Muscle of leg (tissue), 11 donors: ENCODE measurements around the gene CD99L2. TPM values are rescaled to one million over a fixed set of nuclear protein-coding genes. Genes with fewer than 3 reads are reported as not detected.

Experiments
- DNase-seq: peaks from one replicate; pipeline ENCODE4 v3.0.0; 2013
- H3K27ac ChIP-seq: one replicate; pipeline ENCODE4 v1.5.1; 2013; ENCODE audit warnings: mild to moderate bottlenecking, low read length, control low read depth
- H3K27me3 ChIP-seq: one replicate; pipeline ENCODE4 v1.6.1; 2013; ENCODE audit warnings: low read length; ENCODE audit not compliant: control insufficient read depth, insufficient read depth
- H3K36me3 ChIP-seq: one replicate; pipeline ENCODE4 v1.6.1; 2013; ENCODE audit warnings: low read length; ENCODE audit not compliant: control insufficient read depth, insufficient read depth
- H3K4me1 ChIP-seq: one replicate; pipeline ENCODE4 v1.6.1; 2013; ENCODE audit warnings: low read length; ENCODE audit not compliant: control insufficient read depth, insufficient read depth
- H3K4me3 ChIP-seq: one replicate; pipeline ENCODE4 v1.5.1; 2013; ENCODE audit warnings: low read length, control low read depth
- H3K9me3 ChIP-seq: replicated peaks from 2 replicates; pipeline ENCODE4 v1.6.1; 2013; ENCODE audit warnings: low read depth, low read length; ENCODE audit not compliant: control insufficient read depth
- WGBS: methylation state at CpG from one replicate; pipeline ENCODE4 v1.1.5; 2013; ENCODE audit warnings: missing lambda C conversion rate; ENCODE audit not compliant: insufficient coverage; 5-methylcytosine and 5-hydroxymethylcytosine counted together
- polyA plus RNA-seq, 8 donors: library from polyadenylated mRNA; unstranded; fragments of 120-200 nt; gene quantifications; one replicate each; pipeline versions ENCODE4 v1.2.1 to v1.2.3, GENCODE V29; 2013; ENCODE audit warnings: inconsistent platforms in 1 of 8, low replicate concordance in 1 of 8; ENCODE audit not compliant: insufficient read length in 8 of 8, insufficient read depth in 1 of 8
- total RNA-seq: library from RNA; stranded (reverse); fragments of 120-200 nt; gene quantifications from one replicate; pipeline ENCODE4 v1.2.4, GENCODE V29; 2013

CD99L2 gene
- total and polyA plus RNA-seq, 9 donors: 23.0 to 48.3 (median 41.6) TPM

DNA sequence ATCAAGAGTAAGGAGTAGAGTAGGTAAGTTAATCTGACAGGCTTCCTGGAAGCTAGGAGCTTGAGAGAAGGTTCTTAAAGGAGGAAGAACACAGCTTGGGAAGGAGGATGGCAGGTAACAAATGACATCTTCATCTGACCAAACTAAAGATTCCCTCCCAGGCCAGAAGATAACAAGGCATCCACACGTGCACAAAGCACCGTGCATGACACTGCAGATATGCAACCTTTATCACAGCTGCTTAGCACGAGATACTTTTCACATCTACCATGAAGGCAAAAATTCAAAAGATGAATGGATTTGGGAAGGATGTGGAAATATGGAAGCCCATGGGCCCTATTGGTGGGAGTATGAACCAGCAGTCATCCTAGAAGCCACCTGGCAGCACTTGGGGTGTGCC is 34.3 kb downstream of the CD99L2 start:
- no CpG with 5 or more reads among the region's 3 CpGs for WGBS

DNA sequence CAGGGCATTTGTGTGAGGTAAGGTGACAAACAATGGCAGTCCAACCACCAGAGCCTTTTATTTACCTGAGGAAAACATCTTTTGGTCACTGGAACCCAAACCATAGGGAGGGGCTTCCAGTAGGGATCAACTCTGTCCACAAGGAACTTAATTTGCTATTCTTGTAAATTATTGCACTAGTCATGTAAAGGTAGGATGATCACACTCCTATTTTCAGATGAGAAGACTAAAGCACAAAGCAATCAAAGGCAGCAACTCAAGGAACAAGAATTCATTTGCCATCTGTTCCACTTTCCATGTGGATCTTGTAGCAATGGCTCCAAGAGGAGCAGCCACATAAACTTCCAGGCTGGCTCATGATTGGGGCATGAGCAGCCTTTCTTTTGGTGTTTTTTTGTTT is 35.3 kb downstream of the CD99L2 start:
- H3K4me3 ChIP-seq: no peak overlapping the region
- H3K9me3 ChIP-seq: peaks cover 5% of the 10 kb centered on the region
- H3K4me1 ChIP-seq: no peaks in the 10 kb centered on the region
- DNase-seq: no peak
- H3K36me3 ChIP-seq: no peaks in the 10 kb centered on the region
- H3K27me3 ChIP-seq: no peaks in the 10 kb centered on the region
- H3K27ac ChIP-seq: no peak overlapping the region

More for the DNA sequence above, 34.3 kb downstream of the CD99L2 start:
- no peaks in the 10 kb centered on the region for H3K36me3 ChIP-seq
- H3K9me3 ChIP-seq: peaks cover 5% of the 10 kb centered on the region
- no peak overlapping the region for H3K27ac ChIP-seq
- DNase-seq: no peak
- no peaks in the 10 kb centered on the region for H3K4me1 ChIP-seq
- no peaks in the 10 kb centered on the region for H3K27me3 ChIP-seq
- no peak overlapping the region for H3K4me3 ChIP-seq

DNA sequence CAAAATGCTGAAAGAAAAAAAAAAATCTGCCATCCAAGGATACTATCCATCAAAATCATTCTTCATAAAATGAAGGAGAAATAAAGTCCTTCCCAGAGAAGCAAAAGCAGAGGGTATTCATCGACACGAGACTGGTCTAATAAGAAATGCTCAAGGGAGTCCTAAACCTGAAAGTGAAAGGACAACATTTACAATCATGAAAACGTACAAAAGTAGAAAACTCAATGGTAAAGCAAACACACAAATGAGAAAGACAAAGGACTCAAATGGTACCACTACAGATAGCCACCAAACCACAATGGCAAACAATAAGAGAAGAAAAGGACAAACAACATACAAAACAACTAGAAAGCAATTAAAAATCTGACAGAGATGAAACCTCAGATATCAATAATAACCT is 41.0 kb downstream of the CD99L2 start:
- Histone ChIP-seq H3K4me3 (no peak overlapping the region), H3K27me3 (no peaks in the 10 kb centered on the region), H3K4me1 (no peaks in the 10 kb centered on the region), H3K36me3 (no peaks in the 10 kb centered on the region), H3K9me3 (peaks cover 17% of the 10 kb centered on the region), H3K27ac (no peak overlapping the region)
- no CpG with 5 or more reads among the region's 3 CpGs for WGBS
- DNase-seq: no peak

DNA sequence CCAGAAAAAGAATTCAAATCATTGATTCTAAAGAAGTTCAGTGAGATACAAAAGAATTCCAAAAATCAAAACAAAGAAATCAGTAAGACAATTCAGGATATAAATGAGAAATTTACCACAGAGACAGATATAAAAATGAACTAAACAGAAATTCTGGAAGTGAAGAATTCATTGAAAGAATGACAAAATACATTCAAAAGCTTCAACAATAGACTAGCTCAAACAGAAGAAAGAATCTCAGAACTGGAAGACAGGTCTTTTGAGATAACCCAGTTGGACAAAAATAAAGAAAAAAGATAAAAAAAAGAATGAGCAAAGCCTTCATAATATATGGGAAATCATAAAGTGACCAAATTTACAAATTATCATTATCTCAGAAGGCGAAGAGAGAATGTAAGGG is 41.7 kb downstream of the CD99L2 start:
- no CpG with 5 or more reads among the region's 1 CpG for WGBS
- Histone ChIP-seq H3K9me3 (peaks cover 17% of the 10 kb centered on the region), H3K4me3 (no peak overlapping the region), H3K36me3 (peaks cover 2% of the 10 kb centered on the region), H3K27ac (no peak overlapping the region), H3K4me1 (no peaks in the 10 kb centered on the region), H3K27me3 (no peaks in the 10 kb centered on the region)
- no peak for DNase-seq

DNA sequence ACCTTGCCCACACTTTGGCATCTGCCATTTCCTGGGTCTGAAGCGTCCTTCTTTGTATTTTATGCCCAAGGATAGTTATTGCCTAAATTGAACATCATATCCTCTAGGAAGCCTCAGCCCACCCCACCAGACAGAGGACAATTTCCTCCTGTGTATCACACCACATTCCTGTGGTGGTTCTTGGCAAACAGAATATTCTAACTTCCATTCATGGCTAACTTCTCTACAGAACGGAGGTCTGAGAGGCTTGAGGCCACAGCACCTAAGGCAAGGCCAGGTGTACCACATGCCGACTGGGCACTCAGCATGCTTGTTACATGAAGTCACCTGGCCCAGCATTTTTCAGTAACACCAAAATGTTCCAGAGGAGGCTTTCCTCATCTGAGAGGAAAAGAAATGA is 42.4 kb downstream of the CD99L2 start:
- WGBS: 83% methylated on average over 2 of the region's 3 CpGs
- Histone ChIP-seq H3K4me3 (no peak overlapping the region), H3K9me3 (peaks cover 14% of the 10 kb centered on the region), H3K27me3 (no peaks in the 10 kb centered on the region), H3K36me3 (peaks cover 2% of the 10 kb centered on the region), H3K4me1 (no peaks in the 10 kb centered on the region), H3K27ac (no peak overlapping the region)
- no peak for DNase-seq

DNA sequence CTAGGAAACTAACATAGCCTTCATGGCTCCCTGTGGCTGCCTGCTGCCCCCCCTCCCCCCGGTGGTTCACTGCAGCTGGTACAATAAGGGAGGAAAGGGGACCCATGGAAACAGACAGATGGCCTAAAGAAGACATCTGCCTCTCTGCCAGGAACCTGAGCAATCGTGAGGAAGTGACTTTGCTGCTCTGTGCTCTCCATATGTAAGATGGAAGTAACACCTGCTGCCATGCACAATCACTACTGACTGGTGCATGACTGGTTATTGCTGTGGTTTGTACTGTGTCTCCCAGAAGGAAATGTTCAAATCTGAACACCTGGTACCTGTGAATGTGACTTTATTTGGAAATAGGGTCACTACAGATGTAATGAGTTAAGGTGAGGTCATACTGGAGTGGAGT is 43.6 kb downstream of the CD99L2 start:
- WGBS: 43% methylated on average over 1 of the region's 2 CpGs
- Histone ChIP-seq H3K4me1 (no peaks in the 10 kb centered on the region), H3K4me3 (no peak overlapping the region), H3K27me3 (no peaks in the 10 kb centered on the region), H3K27ac (no peak overlapping the region), H3K9me3 (peaks cover 12% of the 10 kb centered on the region), H3K36me3 (peaks cover 2% of the 10 kb centered on the region)
- DNase-seq: no peak

DNA sequence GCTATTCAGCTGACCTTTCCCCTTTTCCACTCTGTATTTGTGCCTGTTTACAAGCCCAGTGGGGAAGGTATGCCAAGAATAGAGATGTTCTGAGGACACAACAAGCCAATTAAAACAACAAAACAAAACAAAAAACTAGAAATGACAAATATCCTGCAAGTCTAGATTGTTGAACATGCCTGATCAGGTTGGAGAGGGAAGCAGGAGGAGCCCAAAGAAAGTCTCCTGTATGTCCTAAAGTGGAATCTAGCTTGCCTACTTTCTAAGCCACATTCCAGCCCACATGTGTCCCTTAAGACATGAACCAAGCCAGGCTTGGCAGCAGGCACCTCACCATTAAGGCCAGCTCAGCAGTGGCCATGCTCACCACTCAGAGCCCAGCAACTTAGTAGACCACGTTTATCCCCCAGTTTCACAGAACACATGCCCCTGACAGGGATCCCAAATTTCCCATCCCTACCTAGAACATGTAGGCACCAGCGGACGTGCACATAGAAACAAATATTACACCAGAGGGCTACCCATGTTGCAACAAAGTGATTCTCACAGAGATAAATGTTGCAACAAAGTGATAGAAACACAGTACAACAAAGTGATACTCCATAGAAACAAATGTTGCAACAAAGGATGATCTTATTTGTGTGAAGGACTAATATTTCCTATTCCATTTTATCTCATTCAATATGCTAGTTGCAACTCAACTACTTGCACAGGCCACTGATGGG is 48.3 kb downstream of the CD99L2 start:
- no peak for DNase-seq
- Histone ChIP-seq H3K4me3 (no peak overlapping the region), H3K4me1 (no peaks in the 10 kb centered on the region), H3K27ac (no peak overlapping the region), H3K27me3 (no peaks in the 10 kb centered on the region), H3K36me3 (peaks cover 2% of the 10 kb centered on the region), H3K9me3 (no peaks in the 10 kb centered on the region)
- 31% methylated on average over 1 of the region's 3 CpGs for WGBS

DNA sequence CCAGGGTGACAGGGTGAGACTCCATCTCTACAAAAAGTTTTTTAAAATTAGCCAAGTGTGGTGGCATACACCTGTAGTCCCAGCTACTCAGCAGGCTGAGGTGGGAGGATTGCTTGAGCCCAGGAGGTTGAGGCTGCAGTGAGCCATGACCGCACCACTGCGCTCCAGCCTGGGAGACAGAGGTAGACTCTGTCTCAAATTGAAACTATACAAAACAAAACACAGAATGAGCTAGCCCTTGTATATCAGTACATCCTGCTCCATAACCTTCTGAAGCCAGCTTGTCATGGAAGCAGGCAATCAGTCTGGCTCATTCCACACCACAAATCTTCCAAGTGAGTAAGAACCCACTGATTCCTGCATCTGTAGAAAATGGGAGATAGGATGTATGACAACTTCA is 49.0 kb downstream of the CD99L2 start:
- Histone ChIP-seq H3K4me1 (no peaks in the 10 kb centered on the region), H3K27me3 (no peaks in the 10 kb centered on the region), H3K36me3 (peaks cover 2% of the 10 kb centered on the region), H3K27ac (no peak overlapping the region), H3K4me3 (no peak overlapping the region), H3K9me3 (no peaks in the 10 kb centered on the region)
- WGBS: 100% methylated on average over 2 of the region's 2 CpGs
- DNase-seq: no peak

DNA sequence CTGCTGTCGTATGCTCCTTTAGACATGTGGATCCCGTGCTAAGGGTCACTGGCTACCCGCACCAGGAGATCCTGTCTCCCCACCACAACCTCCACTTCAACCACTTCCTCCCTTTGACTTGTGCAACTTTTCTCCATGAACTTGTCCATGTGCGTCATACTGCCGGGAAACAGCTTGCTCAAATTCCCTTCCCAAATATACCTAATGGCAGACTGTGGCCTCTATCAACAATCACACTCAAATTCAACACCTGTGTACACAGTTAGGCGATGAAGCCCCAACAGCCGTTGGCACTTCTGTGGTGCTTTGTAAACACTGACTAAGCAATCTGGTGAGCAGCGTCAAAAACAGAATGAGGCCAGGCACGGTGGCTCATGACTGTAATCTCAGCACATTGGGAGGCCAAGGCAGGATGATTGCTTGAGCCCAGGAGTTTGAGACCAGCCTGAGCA is 49.5 kb downstream of the CD99L2 start:
- DNase-seq: peak; percentile 8
- Histone ChIP-seq H3K4me3 (no peak overlapping the region), H3K27ac (no peak overlapping the region), H3K4me1 (no peaks in the 10 kb centered on the region), H3K27me3 (no peaks in the 10 kb centered on the region), H3K9me3 (no peaks in the 10 kb centered on the region), H3K36me3 (peaks cover 2% of the 10 kb centered on the region)
- WGBS: 70% methylated on average over 8 of the region's 9 CpGs

DNA sequence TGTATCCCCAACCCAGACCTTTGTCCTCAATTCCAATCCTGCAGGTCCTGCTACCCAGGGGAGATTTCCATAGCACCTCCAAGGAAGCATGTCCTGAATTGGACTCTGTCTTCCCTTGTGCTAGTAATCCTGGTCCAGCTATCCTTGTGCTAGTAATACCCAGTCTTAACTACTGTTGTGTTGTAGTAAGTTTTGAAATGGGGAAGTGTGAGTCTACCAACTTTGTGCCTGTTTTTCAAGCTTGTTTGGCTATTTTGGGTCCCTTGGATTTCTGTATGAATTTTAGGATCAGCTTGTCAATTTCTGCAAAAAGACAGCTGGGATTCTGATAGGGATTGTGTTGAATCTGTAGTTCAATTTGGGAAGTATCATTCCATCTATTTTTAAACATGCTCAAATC is 51.4 kb downstream of the CD99L2 start:
- no peak for DNase-seq
- Histone ChIP-seq H3K4me3 (no peak overlapping the region), H3K27me3 (no peaks in the 10 kb centered on the region), H3K36me3 (peaks cover under 1% of the 10 kb centered on the region), H3K4me1 (no peaks in the 10 kb centered on the region), H3K9me3 (no peaks in the 10 kb centered on the region), H3K27ac (no peak overlapping the region)

DNA sequence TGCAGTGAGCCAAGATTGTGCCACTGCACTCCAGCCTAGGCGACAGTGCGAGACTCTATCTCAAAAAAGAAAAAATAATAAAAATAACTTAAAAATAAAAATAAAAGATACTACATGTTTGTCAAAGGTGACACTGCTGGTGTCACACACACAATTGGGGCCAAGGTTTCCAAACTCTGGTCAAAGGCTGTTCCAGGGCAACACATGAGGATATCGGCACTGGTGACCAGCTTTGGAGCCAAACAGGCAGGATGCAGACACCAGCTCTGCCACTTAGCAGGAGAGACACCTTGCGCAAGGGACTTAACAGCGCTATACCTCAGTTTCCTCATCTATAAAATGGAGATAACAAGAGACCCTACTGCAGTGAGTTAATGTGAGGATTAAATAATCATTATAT is 52.3 kb downstream of the CD99L2 start:
- Histone ChIP-seq H3K27ac (no peak overlapping the region), H3K27me3 (no peaks in the 10 kb centered on the region), H3K4me3 (no peak overlapping the region), H3K36me3 (no peaks in the 10 kb centered on the region), H3K9me3 (no peaks in the 10 kb centered on the region), H3K4me1 (no peaks in the 10 kb centered on the region)
- no peak for DNase-seq
- 100% methylated on average over 1 of the region's 5 CpGs for WGBS
